GM12878 (cell line): ENCODE data around the gene KDM8. TPM values are rescaled to one million over a fixed set of nuclear protein-coding genes. Genes with fewer than 3 reads are reported as not detected.

Experiments used
- ATAC-seq: fragments of 200-7000 bp; cut with Tn5 transposase; 3 replicates; pipeline ENCODE4 v1.9.1; 2020; ENCODE audit warnings: mild to moderate bottlenecking, moderate library complexity
- BruUV-seq: library from RNA; stranded (reverse); fragments of 400-500 nt; replicated peaks from 2 replicates; lab custom pipeline; 2021; lab: Mats Ljungman, UMichigan
- CTCF ChIA-PET: fragments of 300-600 bp; sonication (Branson Sonifier 250); formaldehyde crosslinking; extraction: SDS; loops from one replicate; lab custom pipeline; 2021; ENCODE audit warnings: inconsistent platforms; lab: Yijun Ruan, JAX
- POLR2A ChIA-PET: fragments of 350-600 bp; formaldehyde crosslinking; extraction: SDS; loops from one replicate; lab custom pipeline; 2021; ENCODE audit warnings: inconsistent platforms; lab: Charles Lee
- RAD21 ChIA-PET: fragments of 300-600 bp; sonication (Branson Sonifier 250); formaldehyde crosslinking; loops from one replicate; lab custom pipeline; 2023; ENCODE audit warnings: antibody characterized with exemption; ENCODE audit not compliant: unreplicated experiment; lab: Charles Lee
- SMC1A ChIA-PET: fragments of 300-600 bp; sonication (Branson Sonifier 250); formaldehyde crosslinking; loops from one replicate; lab custom pipeline; 2023; ENCODE audit not compliant: unreplicated experiment, uncharacterized antibody; lab: Charles Lee
- DNase-seq: peaks from one replicate; pipeline ENCODE4 v3.0.0-alpha.2; 2011; ENCODE audit warnings: low read depth, low spot score
- FAIRE-seq: peaks from 3 replicates; lab custom pipeline; 2011; peaks lifted over from hg19 to GRCh38; lab: Jason Lieb, UNC
- H2AFZ ChIP-seq: 2 replicates; pipeline ENCODE4 v1.6.0; 2011; ENCODE audit warnings: low read depth, low read length, control low read depth; ENCODE audit not compliant: control insufficient read depth
- H3K27ac ChIP-seq: 2 replicates; pipeline ENCODE4 v1.5.1; 2011; ENCODE audit warnings: control low read depth; ENCODE audit not compliant: control insufficient read depth, insufficient read depth
- H3K27me3 ChIP-seq, 2 experiments: replicated peaks in 1 of 2; 2 replicates each; pipeline versions ENCODE4 v1.6.0 to v1.6.1; 2011; ENCODE audit warnings: low read length in 1 of 2; ENCODE audit not compliant: control insufficient read depth in 2 of 2, insufficient read depth in 2 of 2
- H3K36me3 ChIP-seq, 2 experiments: 2 replicates each; pipeline ENCODE4 v1.5.1; 2011; ENCODE audit warnings: low read length in 1 of 2; ENCODE audit not compliant: control insufficient read depth in 2 of 2, insufficient read depth in 2 of 2
- H3K4me1 ChIP-seq: 2 replicates; pipeline ENCODE4 v1.6.1; 2011; ENCODE audit warnings: mild to moderate bottlenecking, low read length, moderate library complexity, mixed read lengths; ENCODE audit not compliant: control insufficient read depth, insufficient read depth
- H3K4me2 ChIP-seq: 2 replicates; pipeline ENCODE4 v1.6.0; 2011; ENCODE audit warnings: control low read depth; ENCODE audit not compliant: control insufficient read depth, insufficient read depth
- H3K4me3 ChIP-seq: fragments of 200-600 bp; sonication (generic); 2 replicates; pipeline ENCODE4 v1.5.1; 2016
- H3K79me2 ChIP-seq: 2 replicates; pipeline ENCODE4 v1.6.0; 2011; ENCODE audit warnings: low read length; ENCODE audit not compliant: control insufficient read depth, insufficient read depth
- H3K9ac ChIP-seq: 2 replicates; pipeline ENCODE4 v1.8.0; 2011; ENCODE audit warnings: low read length, control low read depth, mixed read lengths; ENCODE audit not compliant: control insufficient read depth, insufficient read depth
- H3K9me3 ChIP-seq: replicated peaks from 3 replicates; pipeline ENCODE4 v1.5.1; 2011; ENCODE audit warnings: mild to moderate bottlenecking, low read length; ENCODE audit not compliant: control insufficient read depth, insufficient read depth
- H4K20me1 ChIP-seq: 2 replicates; pipeline ENCODE4 v1.6.0; 2011; ENCODE audit not compliant: control insufficient read depth, insufficient read depth
- CHD1 ChIP-seq: IDR thresholded peaks from 2 replicates; pipeline ENCODE4 v1.6.1; 2012; ENCODE audit warnings: low read depth, low read length, improper control_type of control experiment
- FOXM1 ChIP-seq: IDR thresholded peaks from 2 replicates; pipeline ENCODE4 v1.6.1; 2012; ENCODE audit warnings: low read depth, mild to moderate bottlenecking, inconsistent platforms, low read length, moderate library complexity
- HDGF ChIP-seq: fragments of 450-650 bp; IDR thresholded peaks from 2 replicates; pipeline ENCODE4 v1.6.1; 2016; ENCODE audit warnings: antibody characterized with exemption
- IKZF2 ChIP-seq, 2 experiments: fragments of 450-650 bp; IDR thresholded peaks; 2 replicates each; pipeline ENCODE4 v1.6.1; 2017; ENCODE audit warnings: mild to moderate bottlenecking in 2 of 2, moderate library complexity in 2 of 2
- LARP7 ChIP-seq: fragments of 450-650 bp; IDR thresholded peaks from 2 replicates; pipeline ENCODE4 v1.6.1; 2017; ENCODE audit warnings: mild to moderate bottlenecking
- NBN ChIP-seq: fragments of 450-650 bp; IDR thresholded peaks from 2 replicates; pipeline ENCODE4 v1.6.1; 2016
- NFYB ChIP-seq: IDR thresholded peaks from 2 replicates; pipeline ENCODE4 v1.6.1; 2011; ENCODE audit warnings: low read depth, mild to moderate bottlenecking, low read length, improper control_type of control experiment, moderate library complexity; ENCODE audit not compliant: insufficient read depth
- POLR2AphosphoS5 ChIP-seq: IDR thresholded peaks from 2 replicates; pipeline ENCODE4 v1.6.1; 2011; ENCODE audit warnings: mild to moderate bottlenecking, low read length, inconsistent platforms
- POU2F2 ChIP-seq: IDR thresholded peaks from 3 replicates; pipeline ENCODE4 v1.6.1; 2011; ENCODE audit warnings: low read depth, mild to moderate bottlenecking, low read length, borderline replicate concordance
- SIN3A ChIP-seq: IDR thresholded peaks from 2 replicates; pipeline ENCODE4 v1.6.1; 2012; ENCODE audit warnings: low read depth, low read length, improper control_type of control experiment
- SREBF1 ChIP-seq: IDR thresholded peaks from 2 replicates; pipeline ENCODE4 v1.6.1; 2012; ENCODE audit warnings: mild to moderate bottlenecking, low read length
- STAT1 ChIP-seq: fragments of 450-650 bp; conservative IDR thresholded peaks from 2 replicates; pipeline ENCODE4 v1.6.1; 2014; ENCODE audit warnings: antibody characterized with exemption, mild to moderate bottlenecking
- USF1 ChIP-seq: IDR thresholded peaks from 2 replicates; pipeline ENCODE4 v1.6.1; 2011; ENCODE audit warnings: borderline replicate concordance, low read depth, mild to moderate bottlenecking, moderate library complexity, mixed read lengths, low read length; ENCODE audit not compliant: insufficient read depth; ENCODE audit errors: extremely low read length
- WGBS: methylation state at CpG from one replicate; pipeline ENCODE4 v1.1.6; 2016; ENCODE audit warnings: low lambda C conversion rate; ENCODE audit not compliant: insufficient replicate concordance, insufficient coverage; ENCODE audit errors: missing lambda C conversion rate; 5-methylcytosine and 5-hydroxymethylcytosine counted together
- in situ Hi-C: fragments of 300-500 bp; cut with MboI; formaldehyde crosslinking; loops from 9 replicates; pipeline ENCODE4 v1.14.3; 2018; ENCODE audit warnings: mixed read lengths
- intact Hi-C: fragments of 100-400 bp; cut with micrococcal nuclease; formaldehyde crosslinking; loops from one replicate; pipeline ENCODE4 v1.14.2; 2022; ENCODE audit not compliant: unreplicated experiment
- polyA plus RNA-seq, 11 experiments: library from polyadenylated mRNA; depleted of rRNA in 4 of 11; unstranded in 6 of 11; stranded (reverse) in 5 of 11; fragments of >200 nt; fragmentation: Nextera tagmentation in 4 of 11; fragmentation: Illumina TruSeq in 1 of 11; extraction: Ambion mirVana in 4 of 11; extraction: Trizol in 1 of 11; gene quantifications; 1 replicate in 1 of 11; 2 replicates in 10 of 11; pipeline versions ENCODE4 v1.2.1 to v1.2.3, GENCODE V29; 2011 to 2016; ENCODE audit warnings: inconsistent platforms in 2 of 11, missing spikeins in 2 of 11, low read depth in 1 of 11
- total RNA-seq, 4 experiments: library from RNA; depleted of rRNA in 3 of 4; stranded (reverse); fragments of >200 nt in 3 of 4; fragmentation: Illumina TruSeq in 1 of 4; extraction: Trizol in 1 of 4; gene quantifications; 2 replicates each; pipeline versions ENCODE4 v1.2.1 to v1.2.3, GENCODE V29; 2013 to 2021

The KDM8 gene
- total and polyA plus RNA-seq, 10 of the 15 experiments (the other 5 are each of a cell fraction or from before 2014, with no cell fraction given) = 0.79 to 8.9 (median 5.8) TPM

GRCh38 chr16:27238016-27238587 lies 34.8 kb downstream of the KDM8 start (continued):
- TF ChIP-seq HDGF (peak; percentile 73), USF1 (peak; percentile 35), IKZF2 (IDR thresholded peaks at IDR 0.05) (0 out of 4 replicates have a peak, but pooled peaks of 1 of the 2 experiments have one; percentile 4), POLR2AphosphoS5 (no peak), SIN3A (no peak), CHD1 (no peak), POU2F2 (no peak), SREBF1 (no peak), NBN (peak; percentile 11; the same call in 1 of the 2 replicates)

- Histone ChIP-seq H3K4me1 (peaks cover 51% of the 10 kb centered on the region), H3K79me2 (no peaks in the 10 kb centered on the region), H4K20me1 (no peaks in the 10 kb centered on the region), H3K4me2 (no peak overlapping the region), H3K9me3 (no peaks in the 10 kb centered on the region), H3K9ac (peak overlapping the region; percentile 65), H2AFZ (no peak overlapping the region), H3K27me3 (no peaks in the 10 kb centered on the region), H3K4me3 (no peak overlapping the region), H3K36me3 (peaks cover 1% of the 10 kb centered on the region in 2 experiments), H3K27ac (peak overlapping the region; percentile 88; the same call in 1 of the 2 replicates)
- intact Hi-C loops = no loop called here
- no peak for FAIRE-seq
- POLR2A ChIA-PET = interaction anchor here (0.9 to 8.4 kb wide), 11 partner anchors 9 to 162 kb away, joined by 3 to 79 read pairs (median 8); no protein-coding TSS in a partner anchor
- no peak for DNase-seq
- no TSS peak for BruUV-seq
- RAD21 ChIA-PET = interaction anchor here (0.7 to 6.9 kb wide), 9 partner anchors 12 to 169 kb away, joined by 4 to 168 read pairs (median 16); partner anchors contain the start of genes IL21R, KDM8 and NSMCE1
- 97% methylated on average over 2 of the region's 2 CpGs for WGBS
- in situ Hi-C loops = loop anchor here (5.0 kb wide), 1 partner anchor 79 kb away; no protein-coding TSS in a partner anchor
- TF ChIP-seq NFYB = no peak
- no peak for TF ChIP-seq LARP7
- TF ChIP-seq FOXM1 = no peak
- no peak for TF ChIP-seq STAT1
- no peak for ATAC-seq
- SMC1A ChIA-PET = interaction anchor here (0.7 to 12.2 kb wide), 10 partner anchors 13 to 168 kb away, joined by 3 to 178 read pairs (median 46); partner anchors contain the start of gene NSMCE1
- CTCF ChIA-PET = interaction anchor here (0.6 to 11.7 kb wide), 9 partner anchors 12 to 160 kb away, joined by 3 to 259 read pairs (median 46); partner anchors contain the start of genes KDM8 and NSMCE1
These were observed 35.3 kb downstream of the KDM8 start for GRCh38 chr16:27238591-27238990.
